HG02759 (cell line): ENCODE data around the gene GNG7.

Experiments
- ATAC-seq: cut with Tn5 transposase; IDR thresholded peaks from one replicate; pipeline ENCODE4 v1.9.1; 2021; ENCODE audit warnings: mild to moderate bottlenecking, moderate library complexity; ENCODE audit not compliant: unreplicated experiment

Gene GNG7

DNA sequence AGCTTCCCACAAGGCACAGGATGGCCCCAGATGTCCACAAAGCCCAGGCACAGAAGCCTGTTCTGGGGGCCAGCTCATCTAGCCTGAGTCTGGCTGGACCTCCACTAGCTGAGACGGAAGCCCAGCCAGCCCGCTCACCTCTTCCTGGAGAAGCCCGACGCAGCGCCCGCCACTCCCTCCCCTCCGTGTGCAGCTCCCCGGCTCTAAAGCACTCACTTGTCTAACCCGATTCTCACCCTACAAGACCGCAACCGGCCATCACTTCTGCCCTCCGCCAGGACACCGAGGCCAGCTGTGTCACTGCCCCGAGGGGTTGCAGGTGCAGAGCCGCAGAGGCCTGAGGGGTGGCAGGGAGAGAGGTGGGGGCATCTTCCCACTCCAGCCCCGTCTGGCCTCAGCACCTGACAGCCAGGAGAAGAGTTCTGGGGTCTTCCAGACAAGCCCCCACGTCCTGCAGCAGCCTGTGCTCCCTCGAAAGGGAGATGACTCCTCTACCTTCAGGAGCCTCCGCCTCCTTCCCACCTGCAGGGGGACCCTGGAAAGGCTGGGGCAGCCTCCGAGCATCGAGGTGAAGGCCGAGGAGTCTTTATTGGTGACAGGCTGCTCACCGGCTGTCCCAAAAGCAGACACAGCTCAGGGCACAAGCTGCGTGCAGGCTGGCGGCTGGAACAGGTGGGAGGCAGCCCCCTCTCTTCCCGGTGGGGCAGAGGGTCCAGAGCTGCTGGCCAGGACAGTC is 24.6 kb upstream of the GNG7 start:
- no peak for ATAC-seq

DNA sequence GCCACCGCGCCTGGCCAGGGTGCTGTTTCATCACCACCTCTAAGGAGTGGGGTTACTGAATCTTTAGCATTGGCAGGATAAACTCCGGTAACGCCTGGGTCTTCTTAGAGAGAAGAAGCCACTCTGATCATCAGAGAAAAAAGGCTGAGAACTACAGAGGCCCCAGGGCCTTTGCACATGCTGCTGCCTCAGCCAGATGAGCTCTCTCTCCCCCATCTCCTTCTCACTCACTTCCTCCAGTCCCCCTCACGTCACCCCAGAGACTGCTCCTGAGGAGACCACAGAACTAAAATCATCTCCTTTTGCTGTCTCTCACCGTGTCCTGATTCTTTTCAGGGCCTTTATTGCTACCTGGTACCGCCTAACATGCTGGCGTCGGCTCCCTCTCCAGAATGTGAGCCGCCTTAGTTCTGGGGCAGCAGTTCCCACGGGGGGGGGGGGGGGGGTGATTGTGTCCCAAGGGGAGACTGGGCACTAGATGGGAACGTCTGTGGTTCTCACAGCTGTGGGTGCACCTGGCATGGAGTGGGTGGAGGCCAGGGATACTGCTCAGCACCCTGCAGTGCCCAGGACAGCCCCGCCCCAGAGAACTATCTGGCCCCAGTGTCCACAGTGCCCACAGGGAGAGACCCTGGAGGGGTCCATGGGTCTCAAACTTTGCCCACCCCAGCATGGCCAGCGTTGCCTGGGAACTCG is 23.8 kb upstream of the GNG7 start:
- no peak for ATAC-seq

DNA sequence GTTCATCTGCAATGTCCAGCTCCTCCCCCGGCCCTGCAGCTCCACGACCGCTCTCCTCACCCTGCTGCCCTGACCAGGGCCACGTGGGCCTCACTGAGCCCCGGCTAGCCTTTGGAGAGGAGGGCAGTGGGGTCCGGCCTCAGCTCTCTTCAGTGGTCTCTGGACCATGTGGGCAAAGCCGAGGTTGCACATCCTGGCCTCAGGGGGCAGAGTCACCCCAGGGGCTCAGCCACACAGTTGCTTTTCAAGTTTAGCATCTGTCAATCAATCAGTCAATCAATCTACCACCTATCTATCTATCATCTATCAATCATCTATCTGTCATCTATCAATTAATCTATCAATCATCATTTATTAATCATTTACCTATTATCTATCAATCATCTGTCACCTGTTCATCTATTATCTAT is 21.7 kb upstream of the GNG7 start:
- ATAC-seq = no peak

DNA sequence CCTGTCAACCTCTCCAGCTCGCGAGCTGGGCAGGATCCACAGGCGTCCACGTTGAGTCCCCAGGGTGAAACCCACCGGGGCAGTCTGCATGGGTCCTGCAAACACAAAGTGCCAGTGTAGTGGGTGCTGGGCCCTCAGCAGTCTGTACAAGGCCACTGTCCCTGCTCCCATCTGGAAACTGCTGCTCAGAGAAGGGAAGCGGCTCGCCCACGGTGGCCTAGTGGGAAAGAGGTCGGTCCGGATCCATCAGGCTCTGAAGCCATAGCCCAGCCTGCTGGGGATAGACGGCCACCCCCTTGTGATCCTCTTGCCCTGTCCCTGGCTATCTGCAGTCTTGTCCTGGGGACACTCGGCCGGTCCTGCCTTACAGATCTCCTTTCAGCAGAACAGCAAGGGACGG is 21.3 kb upstream of the GNG7 start:
- no peak for ATAC-seq

DNA sequence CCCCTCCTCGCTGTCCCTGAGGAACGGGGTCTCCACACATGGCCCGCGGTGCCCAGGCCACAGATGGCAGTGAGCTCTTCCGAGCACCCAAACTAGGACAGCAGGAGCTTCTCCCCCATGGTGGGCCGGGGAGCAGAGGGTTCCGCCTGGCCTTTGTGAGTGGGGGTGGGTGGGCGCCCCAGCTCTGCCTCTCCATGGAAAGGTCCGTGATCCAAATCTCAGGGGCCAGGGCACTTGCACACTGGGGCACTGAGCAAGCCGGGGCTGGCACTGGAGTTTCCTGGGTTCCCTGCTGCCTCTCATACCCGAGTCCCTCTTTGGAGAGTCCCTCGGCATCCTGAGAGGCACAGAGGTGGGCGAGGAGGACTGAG is 20.8 kb upstream of the GNG7 start:
- ATAC-seq = no peak

DNA sequence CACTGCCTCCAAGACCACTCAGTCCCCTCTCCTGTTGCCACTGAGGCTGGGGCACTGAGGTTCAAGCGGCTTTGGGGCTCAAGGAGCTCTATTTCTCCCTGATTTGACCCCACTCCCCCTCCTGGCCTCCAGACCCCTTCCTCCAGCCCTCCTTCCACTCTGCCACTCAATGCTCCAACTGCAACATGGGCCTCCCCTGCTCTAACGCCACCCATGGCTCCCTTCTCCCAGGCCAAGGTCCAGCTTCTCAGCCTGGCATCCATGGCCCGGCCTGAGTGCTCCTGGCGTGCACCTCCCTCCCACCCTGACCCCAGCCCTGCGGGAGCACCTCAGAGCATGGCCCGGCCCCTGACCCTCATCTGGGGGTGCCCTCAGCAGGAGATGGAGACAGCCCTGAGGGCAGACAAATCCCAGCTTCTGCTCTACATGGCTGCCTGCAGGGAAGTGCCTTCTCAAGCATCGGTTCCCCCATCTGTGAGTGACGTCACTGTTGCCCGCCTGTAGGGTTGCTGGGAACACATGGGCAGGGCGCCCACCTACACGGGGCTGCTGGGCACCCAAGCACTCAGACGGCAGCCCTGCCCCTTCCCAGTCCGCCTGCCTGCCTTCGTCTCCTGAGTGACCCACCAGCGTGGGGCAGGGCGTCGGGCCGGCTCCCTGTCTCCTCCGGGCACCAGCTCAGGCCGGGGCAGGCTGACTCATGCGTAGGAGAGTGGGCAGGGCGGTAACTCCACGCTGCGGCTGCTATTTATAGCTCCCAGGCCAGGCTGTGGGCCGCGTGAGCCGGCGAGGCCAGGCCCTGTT is 20.2 kb upstream of the GNG7 start:
- ATAC-seq = no peak

DNA sequence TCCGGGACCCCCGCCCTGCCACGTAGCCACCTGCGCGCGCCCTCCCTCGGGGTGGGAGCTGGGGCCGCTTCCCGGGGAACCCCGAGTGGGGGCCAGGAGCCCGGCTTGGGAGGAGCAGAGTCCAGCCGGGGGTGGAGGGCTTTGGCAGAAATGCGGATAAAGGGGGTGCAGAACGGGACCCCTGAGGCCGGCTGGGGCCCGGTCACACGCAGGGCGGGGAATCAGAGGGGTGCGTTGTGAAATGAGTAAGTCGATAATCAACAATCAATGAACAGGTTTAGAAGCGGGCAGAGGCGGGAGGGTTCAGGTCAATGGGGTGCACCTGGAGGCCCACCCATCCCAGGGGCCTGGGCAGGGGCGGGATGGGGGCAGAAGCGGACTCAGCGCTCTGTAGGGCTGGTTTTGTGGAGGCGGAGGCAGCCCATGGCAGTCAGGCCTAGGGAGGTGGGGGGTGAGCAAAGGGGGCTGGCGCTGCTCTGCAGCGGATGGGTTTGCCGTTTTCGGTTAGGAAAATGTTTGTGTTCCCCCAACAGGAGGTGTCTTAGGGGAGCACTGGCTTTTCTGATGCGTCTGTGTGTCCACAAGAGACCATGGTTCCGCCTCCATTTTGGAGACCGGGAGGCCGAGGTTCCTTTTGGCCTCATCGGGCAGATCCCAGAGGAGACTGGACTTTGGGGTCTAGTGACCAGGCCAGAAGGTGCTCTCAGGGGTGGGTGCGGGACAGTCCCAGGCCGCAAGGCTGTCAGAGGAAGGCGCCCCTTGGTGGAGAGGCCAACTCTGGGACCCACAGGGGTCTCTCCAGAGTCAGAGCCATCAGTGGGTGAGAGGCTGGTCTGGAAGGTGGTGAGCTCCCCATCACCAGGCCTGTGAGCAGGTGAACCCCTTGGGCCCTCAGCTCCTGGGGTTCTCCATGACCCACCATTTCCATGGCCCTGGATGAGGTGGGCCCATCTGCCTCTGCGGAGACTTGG is 19.4 kb upstream of the GNG7 start:
- no peak for ATAC-seq

DNA sequence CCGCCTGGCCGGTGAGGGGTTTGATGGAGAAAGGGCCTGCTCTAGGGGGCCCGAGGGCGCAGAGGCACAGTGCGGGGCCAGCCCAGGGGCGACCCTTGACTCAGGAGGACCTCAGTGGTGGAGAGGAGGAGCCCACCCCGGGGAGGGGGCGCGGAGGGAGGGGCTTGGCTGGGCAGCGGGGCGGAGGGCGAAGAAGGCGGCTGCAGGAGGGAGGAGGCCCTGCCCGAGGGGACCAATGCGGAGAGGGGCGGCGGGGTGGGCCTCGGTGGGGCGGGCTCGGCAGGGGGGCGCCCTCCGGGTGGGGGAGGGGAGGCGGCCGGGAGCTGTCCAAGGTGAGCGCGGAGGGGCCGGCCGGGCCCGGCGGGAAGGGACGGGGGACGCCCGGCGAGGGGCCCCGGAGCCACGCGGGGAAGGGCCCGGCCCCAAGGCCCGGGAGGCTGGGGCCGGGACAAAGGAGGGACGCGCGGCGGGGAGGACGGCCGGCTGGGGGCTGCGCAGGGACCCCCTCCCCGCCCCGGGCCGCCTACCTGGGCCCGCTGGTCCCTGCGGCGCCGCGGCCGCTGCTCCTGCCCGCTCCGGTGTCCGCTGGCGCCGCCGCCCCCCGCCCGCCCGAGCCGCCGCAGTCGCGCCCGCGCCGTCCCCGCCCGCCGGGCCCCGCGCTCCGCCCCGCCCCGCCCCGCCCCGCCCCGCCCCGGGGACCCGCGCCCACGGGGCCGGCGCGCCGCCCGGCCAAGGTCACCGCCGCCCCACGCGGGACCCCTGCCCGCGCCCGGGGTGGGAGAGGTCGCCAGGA is 18.5 kb upstream of the GNG7 start, which contains the start of gene DIRAS1:
Gene DIRAS1, minus strand, starts transcription at position 596 of the 793 bp plus-strand sequence. CDS start 3,566 bp downstream, outside the sequence.
- no peak for ATAC-seq

DNA sequence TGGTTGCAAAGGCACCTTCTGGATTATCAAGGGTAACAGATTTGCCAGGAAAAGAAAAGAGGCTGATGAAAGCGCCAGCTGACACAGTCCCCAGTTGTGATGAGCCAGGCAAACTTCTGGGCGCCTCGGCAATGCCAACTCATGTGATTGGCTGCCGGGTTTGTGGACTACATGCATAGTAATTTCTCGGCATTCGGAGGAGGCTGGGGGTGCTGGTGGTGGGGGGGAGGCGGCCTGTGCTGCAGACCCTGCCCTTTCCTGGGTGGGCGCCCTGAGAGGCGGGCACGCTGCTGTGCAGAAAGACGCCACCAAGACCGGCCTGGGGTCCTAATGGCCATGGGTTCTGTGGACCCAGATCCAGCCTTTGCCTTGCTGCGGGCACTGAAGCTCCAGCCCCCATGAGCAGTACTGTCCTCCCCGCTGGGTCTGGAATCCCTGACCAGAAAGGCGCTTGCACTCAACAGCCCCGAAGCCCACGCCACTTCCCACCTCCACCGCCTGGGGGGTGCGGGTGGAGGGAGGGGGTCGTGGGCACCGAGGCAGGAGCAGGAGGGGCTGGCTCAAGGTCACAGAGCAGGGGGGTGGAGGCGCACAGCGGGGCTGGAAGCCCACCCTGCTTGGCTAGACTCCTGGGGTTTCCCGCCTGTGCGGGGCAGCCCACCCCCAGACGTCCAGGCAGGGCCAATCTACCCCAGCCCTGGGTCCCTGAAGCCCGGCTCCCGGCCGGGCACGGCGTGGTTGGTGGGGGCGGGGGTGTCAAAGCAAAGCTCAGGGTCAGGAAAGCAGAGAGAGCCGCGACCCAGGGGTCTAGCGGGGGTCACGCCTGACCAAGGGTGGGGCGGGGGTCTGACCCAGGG is 17.7 kb upstream of the GNG7 start:
- ATAC-seq = no peak

DNA sequence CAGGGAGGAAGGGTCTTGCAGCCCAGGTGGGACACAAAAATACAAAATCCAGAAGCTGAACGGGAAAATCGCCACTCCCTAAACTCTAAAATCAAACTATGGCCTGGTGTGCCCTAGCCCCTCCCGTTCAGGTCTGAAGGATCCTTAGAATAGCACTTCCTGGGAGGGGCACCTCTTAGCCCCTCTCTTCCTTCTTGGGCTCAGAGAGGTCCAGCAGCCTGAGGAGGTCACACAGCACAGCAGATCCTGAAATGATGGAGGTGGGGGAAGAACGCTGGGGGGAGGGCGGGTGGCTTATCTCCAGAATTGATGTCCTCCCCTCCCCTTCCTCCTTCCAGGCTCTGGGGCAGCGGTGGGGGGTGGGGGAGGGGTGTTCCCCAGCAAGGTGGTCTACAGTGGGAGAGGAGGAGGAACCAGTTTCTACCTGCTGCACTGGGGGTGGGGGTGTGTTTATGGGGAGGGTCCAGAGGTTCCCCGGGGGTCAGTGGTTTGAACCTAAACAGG is 16.8 kb upstream of the GNG7 start:
- no peak for ATAC-seq

DNA sequence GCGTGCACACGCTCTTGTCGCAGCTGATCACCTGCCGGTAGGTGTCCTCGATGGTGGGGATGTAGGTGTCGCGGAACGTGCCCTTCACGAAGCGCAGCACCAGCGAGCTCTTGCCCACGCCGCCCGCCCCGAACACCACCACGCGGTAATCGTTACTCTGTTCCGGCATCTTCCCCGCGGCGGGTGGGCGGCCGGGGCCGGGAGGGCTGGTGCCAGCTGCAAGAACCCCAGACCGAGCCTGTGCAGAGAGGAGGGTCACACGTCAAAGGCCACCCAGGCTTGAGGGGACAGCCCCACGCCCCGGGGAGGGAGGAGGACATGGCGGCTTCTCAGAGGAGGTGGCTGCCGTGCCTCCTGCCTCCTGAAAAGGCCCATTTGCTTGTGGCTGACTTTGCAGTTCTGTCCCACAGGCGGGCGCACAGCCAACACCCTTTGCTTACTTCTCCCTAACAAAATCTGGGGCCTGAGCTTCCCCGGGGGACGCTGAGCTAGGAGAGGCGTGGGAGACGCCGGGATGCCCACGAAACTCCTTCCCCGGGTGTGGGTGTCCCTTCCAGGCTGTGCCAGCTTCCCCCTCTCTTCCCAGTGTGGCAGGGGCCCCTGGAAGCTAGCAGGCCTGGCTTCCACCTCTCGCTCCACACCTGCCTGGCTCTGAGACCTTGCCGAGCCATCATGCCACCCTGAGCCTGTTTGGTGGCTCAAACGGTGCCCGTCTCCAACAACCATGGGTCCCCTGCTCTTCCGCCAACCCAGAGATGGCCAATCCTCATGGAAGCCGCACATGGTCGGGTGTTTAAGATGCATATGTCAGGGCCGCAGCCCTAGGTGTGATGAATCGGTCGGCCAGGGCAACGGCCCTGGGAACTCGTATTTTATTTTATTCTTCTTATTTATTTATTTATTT is 15.4 kb upstream of the GNG7 start:
- no peak for ATAC-seq

DNA sequence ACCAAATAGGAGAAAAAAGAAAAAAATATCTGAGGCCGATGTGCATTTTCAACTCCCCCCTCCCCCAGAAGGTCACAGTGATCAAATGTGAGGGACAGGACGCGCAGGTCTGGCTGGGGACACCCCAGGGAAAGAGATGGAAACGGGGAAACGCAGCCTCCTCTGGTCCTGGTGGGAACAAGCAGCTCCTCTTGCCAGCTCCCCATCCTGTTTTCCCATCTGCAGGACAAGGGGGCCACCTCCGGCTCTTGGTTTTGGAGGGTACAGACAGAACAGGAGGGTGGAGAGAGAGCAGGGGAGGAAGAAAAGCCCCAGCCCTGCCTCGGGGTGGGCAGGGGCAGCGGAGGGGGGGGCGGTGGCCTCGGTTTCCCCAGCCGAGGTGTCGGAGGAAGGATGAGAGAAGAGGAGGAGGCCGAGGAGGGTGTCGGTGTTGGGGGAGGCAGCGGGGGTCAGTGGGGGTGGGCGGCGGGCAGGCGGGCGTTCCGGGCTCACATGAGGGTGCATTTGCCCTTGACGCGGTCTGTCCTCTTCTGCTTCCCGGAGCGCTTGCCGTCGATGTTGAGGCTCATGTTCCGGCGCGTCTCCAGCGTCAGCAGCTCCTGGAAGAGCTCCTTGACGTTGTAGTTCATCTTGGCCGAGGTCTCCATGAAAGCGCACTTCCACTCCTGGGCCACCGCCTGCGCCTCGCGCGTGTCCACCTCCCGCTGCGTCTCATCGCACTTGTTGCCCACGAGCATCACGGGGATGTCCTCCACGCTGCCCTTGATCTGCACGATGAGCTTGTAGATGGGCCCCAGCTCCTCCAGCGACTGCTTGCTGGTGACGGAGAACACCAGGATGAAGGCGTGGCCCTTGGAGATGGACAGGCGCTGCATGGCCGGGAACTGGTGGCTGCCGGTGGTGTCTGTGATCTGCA is 14.5 kb upstream of the GNG7 start:
- no peak for ATAC-seq

DNA sequence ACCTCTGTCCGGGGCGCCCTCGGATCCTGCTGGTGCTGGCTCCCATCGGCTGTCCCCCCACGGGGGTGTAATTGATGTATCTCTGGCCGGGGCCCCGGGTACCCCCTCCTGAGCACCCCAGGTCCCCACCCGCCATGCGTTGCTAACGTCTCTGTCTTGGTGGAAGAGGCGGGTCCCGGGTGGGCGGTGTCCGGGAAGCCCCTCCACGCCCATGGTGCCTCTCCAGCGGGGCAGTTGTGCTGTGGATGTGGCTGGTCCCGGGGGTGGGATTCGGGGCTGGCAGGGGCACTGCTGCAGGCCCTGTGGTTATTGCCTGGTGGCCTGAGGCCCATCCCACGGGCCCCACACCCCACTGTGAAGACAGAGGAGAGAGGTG is 13.8 kb upstream of the GNG7 start:
- ATAC-seq = no peak

DNA sequence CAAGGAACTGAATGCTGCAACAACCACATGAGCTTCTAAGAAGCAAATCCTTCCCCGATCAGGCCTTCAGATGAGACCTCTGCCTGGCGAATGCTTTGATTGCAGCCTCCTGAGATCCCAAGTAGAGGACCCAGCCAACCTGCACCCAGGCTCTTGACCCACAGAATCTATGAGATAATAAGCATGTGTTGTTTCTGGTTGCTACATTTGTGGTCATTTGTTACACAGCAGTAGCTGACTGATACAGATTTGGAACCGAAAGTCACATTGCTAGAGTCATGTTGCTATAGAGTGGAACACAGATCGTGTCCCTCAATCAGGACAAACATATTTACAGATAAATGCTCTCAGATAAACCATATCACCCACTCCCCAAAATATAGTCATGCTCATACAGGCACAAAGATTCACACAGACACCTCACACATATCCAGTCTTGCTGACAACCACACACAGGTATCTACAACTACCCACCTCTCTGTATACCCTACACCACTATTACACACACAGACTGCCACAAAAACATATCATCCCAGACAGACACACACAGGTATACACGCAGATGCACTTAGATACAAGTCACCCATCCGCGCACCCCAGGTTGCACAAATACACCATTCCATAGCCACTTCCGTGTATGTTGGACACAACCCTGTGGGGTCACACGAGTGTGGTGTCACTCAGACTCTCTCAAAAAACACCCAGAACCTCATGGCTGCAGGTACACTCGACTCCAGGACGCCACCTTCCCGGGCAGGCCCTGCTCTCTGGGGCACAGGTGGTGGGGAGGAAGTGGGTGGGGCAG is 13.2 kb upstream of the GNG7 start:
- ATAC-seq = no peak

DNA sequence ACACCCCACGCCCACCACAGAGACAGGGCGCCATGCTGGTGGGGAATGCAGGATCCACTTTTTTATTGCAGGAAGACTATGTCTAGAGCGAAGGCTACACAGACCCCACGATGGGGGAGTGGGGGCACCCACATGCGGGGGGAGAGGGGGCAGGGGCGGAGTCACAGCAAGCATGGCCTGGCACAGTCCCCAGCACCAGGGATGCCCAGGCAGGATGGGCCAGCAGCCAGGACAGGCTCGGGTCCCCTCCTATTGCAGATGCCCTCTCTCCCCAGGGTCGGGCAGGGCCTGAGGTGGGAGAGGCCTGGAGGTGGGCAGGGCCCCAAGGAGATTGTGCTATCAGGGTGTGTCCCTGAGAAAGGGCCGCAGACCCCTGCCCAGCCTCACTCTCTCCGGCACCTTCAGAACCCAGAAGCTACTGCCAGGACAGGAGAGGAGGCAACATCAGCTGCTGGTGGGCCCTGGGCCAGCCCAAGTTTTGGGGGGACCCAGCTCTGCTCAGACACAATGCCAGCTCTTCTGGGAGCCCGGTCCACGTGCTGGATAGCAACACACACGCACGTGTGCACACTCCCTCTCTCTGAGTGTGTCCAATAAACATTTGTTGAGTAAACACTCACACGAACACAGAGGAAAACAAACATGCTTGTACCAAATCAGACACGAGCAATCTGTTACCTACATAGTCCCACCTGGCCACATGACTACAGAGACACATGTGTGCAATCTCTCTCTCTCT is 12.2 kb upstream of the GNG7 start:
- ATAC-seq = no peak
